Bronchial epithelial cell (primary cell): Measurements from ENCODE around the gene NLN. TPM values are rescaled to one million over a fixed set of nuclear protein-coding genes. Genes with fewer than 3 reads are reported as not detected.
"Not testable (repeated sequence)": the region's sequence is repeated elsewhere in the genome, so short reads cannot be mapped to it uniquely, and the experiment has no call there.

Experiments
- DNase-seq: peaks from one replicate; pipeline ENCODE4 v3.0.0-alpha.2; 2010; ENCODE audit warnings: low read depth
- FAIRE-seq: peaks from 2 replicates; lab custom pipeline; 2011; peaks lifted over from hg19 to GRCh38; lab: Jason Lieb, UNC
- H3K27me3 ChIP-seq: 2 replicates; pipeline ENCODE4 v1.5.1; 2011; ENCODE audit warnings: low read length; ENCODE audit not compliant: control insufficient read depth, insufficient read depth
- H3K36me3 ChIP-seq: 2 replicates; pipeline ENCODE4 v1.5.1; 2011; ENCODE audit warnings: low read length; ENCODE audit not compliant: control insufficient read depth, insufficient read depth
- H3K4me3 ChIP-seq: 2 replicates; pipeline ENCODE4 v1.5.1; 2011; ENCODE audit warnings: mild to moderate bottlenecking, low read depth, low read length, control low read depth
- CTCF ChIP-seq: IDR thresholded peaks from 2 replicates; pipeline ENCODE4 v1.5.1; 2011; ENCODE audit warnings: mild to moderate bottlenecking, moderate library complexity, low read length, control low read depth, inconsistent platforms; ENCODE audit not compliant: insufficient read depth, severe bottlenecking
- total RNA-seq: library from RNA; depleted of rRNA; stranded (reverse); fragments of >200 nt; gene quantifications from 2 replicates; pipeline ENCODE4 v1.2.1, GENCODE V29; 2014

NLN gene
- total RNA-seq, 1 donor from 2014 or later = 40.3 TPM

GRCh38 chr5:65727491-65728156, 5.6 kb downstream of the NLN start:
- FAIRE-seq (no peak), DNase-seq (peak; percentile 21)
- Histone ChIP-seq H3K4me3 (no peak overlapping the region), H3K36me3 (no peaks in the 10 kb centered on the region), H3K27me3 (no peaks in the 10 kb centered on the region)
- TF ChIP-seq CTCF = no peak

GRCh38 chr5:65728218-65728617, 6.2 kb downstream of the NLN start:
- no peak for FAIRE-seq

GRCh38 chr5:65730910-65731309, 8.9 kb downstream of the NLN start:
- H3K4me3 ChIP-seq = no peak overlapping the region
- H3K36me3 ChIP-seq = no peaks in the 10 kb centered on the region
- DNase-seq = no peak
- TF ChIP-seq CTCF = no peak
- no peak for FAIRE-seq
- H3K27me3 ChIP-seq = no peaks in the 10 kb centered on the region

More at GRCh38 chr5:65728218-65728617, 6.2 kb downstream of the NLN start:
- no peak for TF ChIP-seq CTCF
- H3K27me3 ChIP-seq = no peaks in the 10 kb centered on the region
- DNase-seq = peak; percentile 47
- H3K36me3 ChIP-seq = no peaks in the 10 kb centered on the region
- H3K4me3 ChIP-seq = no peak overlapping the region

- not testable (repeated sequence) for H3K4me3 ChIP-seq, DNase-seq, H3K27me3 ChIP-seq, H3K36me3 ChIP-seq, FAIRE-seq
Measured at GRCh38 chr5:65732046-65732445, 10.0 kb downstream of the NLN start.

- not testable (repeated sequence) for H3K27me3 ChIP-seq, DNase-seq, FAIRE-seq, H3K36me3 ChIP-seq, H3K4me3 ChIP-seq
Measured at GRCh38 chr5:65734196-65734775, 12.3 kb downstream of the NLN start.

GRCh38 chr5:65734921-65735320, 12.9 kb downstream of the NLN start:
- no peak for TF ChIP-seq CTCF
- DNase-seq = no peak
- FAIRE-seq = no peak
- Histone ChIP-seq H3K27me3 (no peaks in the 10 kb centered on the region), H3K36me3 (no peaks in the 10 kb centered on the region), H3K4me3 (no peak overlapping the region)
